GM13977 (cell line): ENCODE results near the gene TMEM25.

ENCODE experiments used
- DNase-seq: peaks from one replicate; pipeline ENCODE4 v3.0.0; 2012; ENCODE audit warnings: low spot score
- in situ Hi-C: fragments of 300-500 bp; cut with MboI; formaldehyde crosslinking; loops from one replicate; pipeline ENCODE4 v1.12.0; 2022; ENCODE audit warnings: low sequenced_read_pairs, low pct_unique_long_range_greater_than_20kb, mixed read lengths, inconsistent platforms; ENCODE audit not compliant: unreplicated experiment
- TF ChIP-seq, protein P1 (sequence below): IDR thresholded peaks from 2 replicates; pipeline ENCODE4 v1.5.1; 2012; ENCODE audit warnings: mild to moderate bottlenecking, control low read depth; ENCODE audit not compliant: insufficient read depth; ENCODE audit errors: extremely low read depth, missing control alignments

The TMEM25 gene

DNA sequence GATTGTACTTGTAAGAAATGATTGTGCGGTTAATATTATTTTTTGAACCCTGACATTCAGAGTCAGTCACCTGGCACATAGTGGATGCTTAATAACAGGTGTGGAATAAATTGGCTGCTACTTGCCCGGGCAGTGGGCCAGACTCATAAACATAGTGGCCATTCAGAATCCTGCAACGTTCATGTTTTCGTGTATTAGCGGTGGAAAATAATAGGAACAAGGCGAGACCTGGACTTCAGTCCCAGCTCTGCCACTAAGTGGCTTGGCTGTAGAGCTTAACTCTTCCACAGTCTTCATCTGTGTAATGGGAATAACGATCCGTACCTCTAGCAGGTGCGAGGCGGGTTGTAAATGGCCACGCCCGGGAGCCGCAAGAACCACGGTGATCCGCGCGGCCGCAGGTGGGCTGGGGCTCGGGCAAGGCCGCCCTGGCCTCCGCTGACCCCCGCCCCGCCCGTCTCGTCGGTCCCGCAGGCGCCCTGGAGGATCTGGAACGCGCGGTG, 761 bp upstream of the TMEM25 start:
- TF ChIP-seq, protein P1, sequence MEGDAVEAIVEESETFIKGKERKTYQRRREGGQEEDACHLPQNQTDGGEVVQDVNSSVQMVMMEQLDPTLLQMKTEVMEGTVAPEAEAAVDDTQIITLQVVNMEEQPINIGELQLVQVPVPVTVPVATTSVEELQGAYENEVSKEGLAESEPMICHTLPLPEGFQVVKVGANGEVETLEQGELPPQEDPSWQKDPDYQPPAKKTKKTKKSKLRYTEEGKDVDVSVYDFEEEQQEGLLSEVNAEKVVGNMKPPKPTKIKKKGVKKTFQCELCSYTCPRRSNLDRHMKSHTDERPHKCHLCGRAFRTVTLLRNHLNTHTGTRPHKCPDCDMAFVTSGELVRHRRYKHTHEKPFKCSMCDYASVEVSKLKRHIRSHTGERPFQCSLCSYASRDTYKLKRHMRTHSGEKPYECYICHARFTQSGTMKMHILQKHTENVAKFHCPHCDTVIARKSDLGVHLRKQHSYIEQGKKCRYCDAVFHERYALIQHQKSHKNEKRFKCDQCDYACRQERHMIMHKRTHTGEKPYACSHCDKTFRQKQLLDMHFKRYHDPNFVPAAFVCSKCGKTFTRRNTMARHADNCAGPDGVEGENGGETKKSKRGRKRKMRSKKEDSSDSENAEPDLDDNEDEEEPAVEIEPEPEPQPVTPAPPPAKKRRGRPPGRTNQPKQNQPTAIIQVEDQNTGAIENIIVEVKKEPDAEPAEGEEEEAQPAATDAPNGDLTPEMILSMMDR = no peak
- no peak for DNase-seq
- in situ Hi-C loops = no loop called here

DNA sequence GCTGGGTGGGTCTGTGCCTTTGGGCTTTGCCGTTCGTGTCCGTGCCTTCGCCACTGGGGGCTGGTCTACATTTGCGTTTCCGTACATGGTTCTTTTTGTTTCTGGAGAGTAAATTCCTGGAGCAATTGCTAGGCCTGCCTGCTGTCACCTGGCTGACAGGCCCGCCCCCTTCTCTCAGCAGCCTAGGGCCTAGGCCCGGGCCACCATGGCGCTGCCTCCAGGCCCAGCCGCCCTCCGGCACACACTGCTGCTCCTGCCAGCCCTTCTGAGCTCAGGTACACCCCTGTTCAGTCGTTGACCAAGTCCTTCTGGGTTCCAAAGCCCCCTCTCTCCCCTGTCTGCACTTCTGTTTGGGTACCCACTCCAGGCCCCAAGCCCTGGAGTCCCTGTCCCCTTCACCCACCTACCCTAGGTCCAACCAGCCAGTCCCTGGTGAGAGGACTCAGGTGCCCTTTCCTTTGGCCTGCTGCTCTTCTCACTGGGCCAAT, 649 bp downstream of the TMEM25 start:
- DNase-seq = no peak
- TF ChIP-seq, protein P1 = no peak
- in situ Hi-C loops = no loop called here

DNA sequence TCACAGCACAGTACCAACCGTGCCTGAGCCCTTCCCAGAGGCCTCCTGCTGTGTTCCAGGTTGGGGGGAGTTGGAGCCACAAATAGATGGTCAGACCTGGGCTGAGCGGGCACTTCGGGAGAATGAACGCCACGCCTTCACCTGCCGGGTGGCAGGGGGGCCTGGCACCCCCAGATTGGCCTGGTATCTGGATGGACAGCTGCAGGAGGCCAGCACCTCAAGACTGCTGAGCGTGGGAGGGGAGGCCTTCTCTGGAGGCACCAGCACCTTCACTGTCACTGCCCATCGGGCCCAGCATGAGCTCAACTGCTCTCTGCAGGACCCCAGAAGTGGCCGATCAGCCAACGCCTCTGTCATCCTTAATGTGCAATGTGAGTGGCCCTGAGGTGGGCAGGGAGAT, 1.1 kb downstream of the TMEM25 start:
- in situ Hi-C loops = no loop called here
- TF ChIP-seq, protein P1 = no peak
- no peak for DNase-seq

DNA sequence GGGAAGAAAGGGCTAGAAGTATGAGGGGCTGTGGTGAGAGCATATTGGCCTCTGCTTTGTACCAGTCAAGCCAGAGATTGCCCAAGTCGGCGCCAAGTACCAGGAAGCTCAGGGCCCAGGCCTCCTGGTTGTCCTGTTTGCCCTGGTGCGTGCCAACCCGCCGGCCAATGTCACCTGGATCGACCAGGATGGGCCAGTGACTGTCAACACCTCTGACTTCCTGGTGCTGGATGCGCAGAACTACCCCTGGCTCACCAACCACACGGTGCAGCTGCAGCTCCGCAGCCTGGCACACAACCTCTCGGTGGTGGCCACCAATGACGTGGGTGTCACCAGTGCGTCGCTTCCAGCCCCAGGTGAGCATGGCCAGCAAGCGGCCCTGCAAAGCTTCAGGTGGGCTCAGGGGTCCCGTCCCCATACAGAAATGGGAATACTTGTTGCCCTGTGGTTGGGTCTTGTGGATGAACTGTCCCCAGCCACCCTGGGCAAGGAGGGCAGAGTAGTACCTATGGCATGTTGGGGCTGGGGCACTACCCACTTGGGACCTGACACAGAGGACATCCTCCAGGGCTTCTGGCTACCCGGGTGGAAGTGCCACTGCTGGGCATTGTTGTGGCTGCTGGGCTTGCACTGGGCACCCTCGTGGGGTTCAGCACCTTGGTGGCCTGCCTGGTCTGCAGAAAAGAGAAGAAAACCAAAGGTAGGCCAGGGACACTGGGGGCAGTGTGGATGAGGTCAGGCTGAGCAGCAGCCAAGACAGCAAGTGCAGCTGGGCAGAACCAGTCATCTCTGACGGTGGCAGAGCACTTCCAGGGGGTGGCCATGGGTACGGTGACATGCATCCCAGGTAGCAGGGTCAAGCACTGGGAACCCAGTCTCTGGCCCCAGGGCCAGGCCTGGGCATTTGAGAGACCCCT, 2.1 kb downstream of the TMEM25 start:
- in situ Hi-C loops = no loop called here
- TF ChIP-seq, protein P1 = no peak
- no peak for DNase-seq

DNA sequence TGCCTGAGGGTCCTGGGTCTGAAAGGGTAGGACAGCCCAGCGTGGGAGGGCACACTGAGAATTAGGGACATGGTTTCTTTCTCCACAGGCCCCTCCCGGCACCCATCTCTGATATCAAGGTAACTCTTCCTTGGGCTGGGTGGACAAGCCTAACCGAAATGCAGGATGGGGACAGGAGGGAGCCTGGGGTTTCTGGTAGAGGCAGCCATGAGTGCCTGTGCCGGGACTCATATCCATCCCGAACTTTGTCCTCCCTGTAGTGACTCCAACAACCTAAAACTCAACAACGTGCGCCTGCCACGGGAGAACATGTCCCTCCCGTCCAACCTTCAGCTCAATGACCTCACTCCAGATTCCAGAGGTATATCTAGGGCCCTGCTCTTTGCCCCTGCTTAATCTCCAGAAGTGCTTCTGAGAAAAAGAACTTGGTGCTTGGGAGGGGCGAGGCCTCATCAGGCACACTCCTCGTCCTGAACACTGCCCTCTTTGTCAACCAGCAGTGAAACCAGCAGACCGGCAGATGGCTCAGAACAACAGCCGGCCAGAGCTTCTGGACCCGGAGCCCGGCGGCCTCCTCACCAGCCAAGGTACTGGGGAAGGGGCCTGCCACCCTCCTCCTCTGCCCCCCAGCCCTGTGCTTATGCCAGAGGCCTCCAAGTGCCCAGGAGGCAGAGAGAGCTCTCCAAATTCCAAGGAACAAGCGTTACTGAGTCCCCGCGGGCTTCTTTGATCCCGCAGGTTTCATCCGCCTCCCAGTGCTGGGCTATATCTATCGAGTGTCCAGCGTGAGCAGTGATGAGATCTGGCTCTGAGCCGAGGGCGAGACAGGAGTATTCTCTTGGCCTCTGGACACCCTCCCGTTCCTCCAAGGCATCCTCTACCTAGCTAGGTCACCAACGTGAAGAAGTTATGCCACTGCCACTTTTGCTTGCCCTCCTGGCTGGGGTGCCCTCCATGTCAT, 3.1 kb downstream of the TMEM25 start:
- no peak for DNase-seq
- in situ Hi-C loops = no loop called here
- TF ChIP-seq, protein P1 = no peak

DNA sequence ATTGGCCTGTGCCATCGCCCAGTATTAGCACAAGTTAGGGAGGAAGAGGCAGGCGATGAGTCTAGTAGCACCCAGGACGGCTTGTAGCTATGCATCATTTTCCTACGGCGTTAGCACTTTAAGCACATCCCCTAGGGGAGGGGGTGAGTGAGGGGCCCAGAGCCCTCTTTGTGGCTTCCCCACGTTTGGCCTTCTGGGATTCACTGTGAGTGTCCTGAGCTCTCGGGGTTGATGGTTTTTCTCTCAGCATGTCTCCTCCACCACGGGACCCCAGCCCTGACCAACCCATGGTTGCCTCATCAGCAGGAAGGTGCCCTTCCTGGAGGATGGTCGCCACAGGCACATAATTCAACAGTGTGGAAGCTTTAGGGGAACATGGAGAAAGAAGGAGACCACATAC, 4.3 kb downstream of the TMEM25 start:
- TF ChIP-seq, protein P1 = no peak
- DNase-seq = no peak
- in situ Hi-C loops = no loop called here
